Dermis blood vessel endothelial cell (primary cell): ENCODE measurements around the gene CCDC63. TPM values are rescaled to one million over a fixed set of nuclear protein-coding genes. Genes with fewer than 3 reads are reported as not detected.
A peak's percentile ranks its signal among the peaks of the same experiment; 100 is the strongest.

ENCODE experiments used
- DNase-seq: peaks from one replicate; pipeline ENCODE4 v3.0.0; 2010
- total RNA-seq: library from RNA; depleted of rRNA; stranded (reverse); fragments of >200 nt; gene quantifications from 2 replicates; pipeline ENCODE4 v1.2.3, GENCODE V29; 2014

The CCDC63 gene
- total RNA-seq, 1 donor from 2014 or later, result not detected

DNA sequence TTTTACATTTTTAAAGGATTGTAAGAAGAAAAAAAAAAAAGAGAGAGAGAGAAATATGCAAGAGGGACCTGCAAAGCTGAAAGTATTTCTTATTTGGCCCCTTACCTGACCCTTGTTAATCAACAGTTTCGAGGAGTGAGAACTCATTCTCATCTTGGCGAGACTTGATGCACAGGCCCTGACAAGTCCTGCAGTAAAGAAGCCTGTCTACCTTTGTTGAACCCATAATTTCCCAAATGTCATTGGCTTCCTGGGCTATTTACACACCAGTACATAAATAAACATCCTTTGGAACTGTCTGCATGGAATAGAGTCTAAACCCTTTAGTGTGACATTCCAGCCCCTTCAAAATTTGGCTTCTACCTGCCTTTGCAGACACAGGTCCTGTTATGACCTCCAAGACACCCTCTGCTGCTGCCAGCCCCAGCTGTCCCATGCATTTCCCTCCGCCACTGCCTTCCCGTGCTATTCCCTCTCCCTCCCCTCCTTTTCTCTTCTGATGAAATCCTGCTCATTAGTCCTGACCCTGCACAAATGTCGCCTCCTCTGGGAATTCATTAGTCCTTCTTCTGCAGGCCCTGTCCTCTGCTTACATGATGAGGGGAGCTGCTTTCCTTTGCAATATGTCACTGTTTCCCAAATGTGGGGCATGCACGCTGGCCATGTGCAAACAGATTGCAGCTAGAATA, 38.5 kb downstream of the CCDC63 start:
- DNase-seq, result no peak

GRCh38 chr12:110888256-110888991, 41.6 kb downstream of the CCDC63 start:
- no peak for DNase-seq

GRCh38 chr12:110889361-110889760, 42.6 kb downstream of the CCDC63 start:
- DNase-seq, result no peak

- no peak for DNase-seq
Measured at GRCh38 chr12:110893956-110894355, 47.2 kb downstream of the CCDC63 start.

DNA sequence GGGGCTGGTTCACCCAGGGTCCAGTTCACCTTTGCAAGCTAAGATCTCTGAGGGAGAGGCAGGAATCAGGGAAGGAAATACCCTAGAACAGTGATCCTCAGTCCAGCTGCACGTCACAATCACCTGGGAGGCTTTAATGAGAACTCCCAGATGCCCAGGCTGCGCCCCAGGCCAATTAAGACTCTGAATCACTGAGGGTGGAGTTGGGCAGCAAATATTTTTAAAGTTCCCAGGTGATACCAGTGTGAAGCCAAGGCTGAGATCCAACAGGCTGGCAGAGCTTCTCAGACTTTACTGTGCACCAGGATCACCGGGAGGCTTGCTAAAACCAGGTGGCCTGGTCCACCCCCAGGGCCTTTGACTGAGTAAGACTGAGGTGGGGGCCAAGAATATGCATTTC, 49.8 kb downstream of the CCDC63 start:
- DNase-seq, result no peak

GRCh38 chr12:110901401-110901800, 54.6 kb downstream of the CCDC63 start:
- no peak for DNase-seq

GRCh38 chr12:110903511-110903910, 56.7 kb downstream of the CCDC63 start:
- no peak for DNase-seq

DNA sequence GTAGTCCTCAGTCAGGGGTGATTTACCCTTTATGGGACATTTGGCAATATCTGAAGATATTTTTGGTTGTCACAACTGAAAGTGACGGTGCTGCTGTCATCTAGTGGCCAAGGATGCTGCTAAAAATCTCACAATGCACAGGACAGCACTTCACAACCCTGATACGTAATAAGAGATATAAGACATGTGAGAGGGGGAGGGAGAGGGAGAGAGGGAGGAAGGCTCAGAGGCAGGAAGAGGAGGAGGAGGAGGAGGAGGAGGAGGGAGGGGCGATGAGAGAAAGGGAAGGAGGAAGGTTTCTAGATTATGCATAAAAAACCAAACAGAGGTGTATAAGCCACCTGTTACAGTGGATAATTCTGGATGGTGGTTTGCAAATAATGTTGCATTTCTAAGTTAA, 59.3 kb downstream of the CCDC63 start:
- DNase-seq, result no peak

GRCh38 chr12:110906516-110906915, 59.7 kb downstream of the CCDC63 start:
- DNase-seq, result no peak

DNA sequence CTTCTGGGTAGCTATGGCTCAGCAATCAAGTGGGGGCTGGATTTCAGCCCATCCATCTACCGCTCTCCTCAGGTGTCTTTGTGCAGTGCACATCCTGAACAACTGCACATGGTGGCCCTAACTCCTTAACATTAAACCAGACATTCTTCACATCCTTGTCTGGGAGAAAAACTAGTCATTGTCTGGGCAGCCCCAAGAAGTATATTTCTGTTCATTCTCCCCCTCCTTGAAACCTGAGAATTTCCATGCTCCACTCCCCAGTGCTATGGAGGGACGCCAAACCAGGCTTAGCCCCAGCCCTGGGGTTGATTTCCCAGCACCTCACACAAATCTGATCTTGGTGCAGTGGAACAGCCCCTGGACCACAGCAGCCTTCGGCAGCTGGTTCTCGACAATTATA, 60.2 kb downstream of the CCDC63 start:
- no peak for DNase-seq

GRCh38 chr12:110907583-110907982, 60.8 kb downstream of the CCDC63 start:
- DNase-seq, result no peak

GRCh38 chr12:110908377-110909152, 61.8 kb downstream of the CCDC63 start:
- no peak for DNase-seq

DNA sequence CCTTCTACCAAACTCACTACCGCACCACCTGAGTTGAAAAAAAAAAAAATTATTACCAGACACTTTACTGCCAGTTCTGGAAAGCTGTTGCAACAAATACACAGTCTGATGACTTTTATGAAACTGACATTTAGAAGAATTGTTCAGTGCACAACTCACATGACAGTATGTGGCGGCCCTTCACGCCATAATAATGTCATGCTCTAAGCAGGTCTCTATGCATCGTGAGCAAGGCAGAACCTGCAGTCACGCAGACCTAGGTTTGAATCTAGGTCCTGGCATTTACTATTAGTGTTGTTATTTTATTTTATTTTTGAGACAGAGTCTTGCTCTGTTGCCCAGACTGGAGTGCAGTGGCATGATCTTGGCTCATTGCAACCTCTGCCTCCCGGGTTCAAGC, 65.5 kb downstream of the CCDC63 start:
- no peak for DNase-seq

DNA sequence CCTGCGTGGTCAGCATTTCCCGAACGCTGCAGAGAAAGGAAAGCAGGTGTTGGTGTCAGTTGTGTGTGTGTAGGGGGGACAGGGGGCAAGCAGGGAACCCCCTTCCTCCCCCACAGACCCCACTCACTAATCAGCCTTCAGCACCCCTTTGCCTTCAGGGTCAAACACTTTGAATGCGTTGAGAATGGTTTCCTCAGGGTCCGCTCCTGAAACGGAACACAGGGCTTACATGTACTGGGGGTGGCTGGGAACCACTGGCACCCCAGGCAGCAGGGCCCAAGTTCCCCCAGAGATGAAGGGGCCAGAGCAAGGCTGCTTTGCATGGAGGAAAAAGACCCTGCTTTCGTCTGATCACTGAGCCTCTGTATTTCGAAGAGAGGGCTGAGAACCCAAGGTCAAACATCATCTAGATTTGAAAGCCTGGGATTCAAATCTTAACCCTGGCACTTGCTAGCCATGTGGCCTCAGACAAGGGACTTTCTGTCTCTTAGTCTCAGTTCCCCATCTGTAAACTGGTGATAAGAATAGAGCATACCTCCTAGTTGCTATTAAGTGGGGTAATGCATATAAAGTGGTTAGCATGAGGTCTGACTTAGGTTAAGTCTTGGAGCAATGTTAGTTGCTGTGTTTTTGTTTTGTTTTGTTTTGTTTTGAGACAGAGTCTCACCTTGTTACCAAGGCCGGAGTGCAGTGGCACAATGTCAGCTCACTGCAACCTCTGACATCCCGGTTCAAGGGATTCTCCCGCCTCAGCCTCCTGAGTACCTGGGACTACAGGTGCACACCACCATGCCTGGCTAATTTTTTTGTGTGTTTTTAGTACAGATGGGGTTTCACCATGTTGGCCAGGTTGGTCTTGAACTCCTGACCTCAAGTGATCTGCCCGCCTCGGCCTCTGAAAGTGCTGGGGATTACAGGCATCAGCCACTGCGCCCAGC, 66.6 kb downstream of the CCDC63 start:
- DNase-seq, result no peak

DNA sequence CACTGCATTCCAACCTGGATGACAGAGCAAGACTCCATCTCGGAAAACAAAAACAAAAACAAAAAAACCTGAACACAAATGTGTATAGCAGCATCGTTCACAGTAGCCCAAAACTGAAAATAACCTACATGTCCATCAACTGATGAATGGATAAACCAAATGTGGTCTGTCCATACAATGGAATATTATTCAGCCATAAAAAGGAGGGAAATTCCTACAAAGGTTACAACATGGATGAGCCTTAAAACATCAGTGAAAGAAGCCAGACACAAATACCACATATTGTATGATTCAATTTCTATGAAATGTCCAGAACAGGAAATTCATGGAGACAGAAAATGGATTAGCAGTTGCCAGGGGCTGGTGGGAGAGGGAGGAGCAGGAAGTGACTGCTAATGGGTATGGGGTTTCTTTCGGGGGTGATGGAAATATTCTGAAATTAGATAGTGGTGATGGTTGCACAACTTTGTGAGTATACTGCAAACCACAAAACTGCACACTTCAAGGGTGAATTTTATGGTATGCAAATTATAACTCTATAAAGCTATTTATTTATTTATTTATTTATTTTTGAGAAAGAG, 69.6 kb downstream of the CCDC63 start:
- peak; percentile 43 for DNase-seq

DNA sequence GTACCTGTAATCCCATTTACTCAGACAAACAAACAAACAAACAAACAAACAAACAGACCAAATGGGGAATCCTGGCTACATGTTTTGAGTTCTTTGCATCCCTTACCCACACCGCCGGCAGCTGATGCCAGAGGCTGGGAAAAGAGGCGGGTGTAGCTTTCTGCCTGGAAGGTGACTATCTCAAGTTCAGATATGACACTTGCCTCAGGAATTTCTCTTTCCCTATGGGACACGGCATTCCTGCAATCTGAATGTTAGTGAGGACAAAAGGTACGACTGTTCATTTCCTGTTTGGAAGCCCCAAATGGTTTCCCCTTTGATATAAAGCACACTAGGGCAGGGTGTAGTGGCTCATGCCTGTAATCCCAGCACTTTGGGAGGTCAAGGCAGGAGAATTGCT, 70.7 kb downstream of the CCDC63 start:
- peak; percentile 85 for DNase-seq

- peak; percentile 44 for DNase-seq
Measured at GRCh38 chr12:110917961-110918360, 71.2 kb downstream of the CCDC63 start.

GRCh38 chr12:110919720-110920119, 72.9 kb downstream of the CCDC63 start:
- no peak for DNase-seq

DNA sequence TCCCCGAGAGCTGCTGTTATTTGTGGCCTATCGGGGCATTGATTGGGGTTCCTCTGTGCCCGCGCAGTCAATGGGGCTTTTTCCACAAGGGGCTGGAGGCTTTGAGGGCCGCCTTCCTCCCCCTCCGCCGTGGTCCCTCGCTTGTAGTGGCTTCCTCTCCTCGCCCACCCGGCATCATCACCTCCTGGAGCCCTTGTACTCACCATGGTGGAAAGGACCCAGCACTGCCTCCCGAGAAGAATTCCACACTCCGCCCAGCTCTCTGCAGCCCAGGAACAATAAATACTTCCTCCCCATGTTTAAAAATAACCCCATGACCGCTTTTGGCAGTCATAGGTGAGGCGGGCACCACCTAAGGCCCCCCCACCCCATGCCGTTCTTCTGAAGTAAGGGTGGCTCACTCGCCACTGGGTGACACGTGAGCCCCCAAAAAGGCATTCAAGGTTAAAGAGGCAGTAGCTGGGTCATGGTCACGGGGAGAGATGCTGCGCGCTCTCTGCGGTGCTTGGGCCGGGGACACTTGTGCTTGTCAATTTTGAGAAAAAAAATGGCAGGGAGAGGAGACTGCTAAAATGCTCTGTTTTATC, 73.6 kb downstream of the CCDC63 start, which contains the start of gene MYL2:
MYL2 (minus strand) TSS at position 256 of the 587 bp plus-strand sequence; CDS start at position 206, 50 bp downstream.
- DNase-seq, result no peak

- no peak for DNase-seq
Measured at GRCh38 chr12:110921262-110921661, 74.5 kb downstream of the CCDC63 start.

DNA sequence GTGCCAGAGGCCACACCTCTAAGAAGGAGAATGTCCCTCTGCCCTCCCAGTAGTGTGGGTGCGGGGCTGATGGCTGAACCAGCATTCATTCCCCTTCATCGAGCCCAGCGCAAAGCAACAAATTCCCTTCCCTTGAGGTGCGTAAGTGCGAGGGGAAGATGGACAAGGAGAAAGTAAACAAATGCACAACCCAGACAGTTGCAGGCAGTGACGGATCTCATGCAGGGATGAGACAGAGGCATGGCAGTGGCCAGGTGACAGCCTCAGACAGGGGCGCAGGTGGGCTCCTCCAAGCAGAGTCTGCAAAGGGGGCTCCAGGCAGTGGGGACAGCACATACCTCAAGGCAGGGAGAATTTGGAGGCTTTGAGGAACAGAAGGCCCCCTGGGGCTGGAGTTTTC, 75.9 kb downstream of the CCDC63 start:
- no peak for DNase-seq

- no peak for DNase-seq
Measured at GRCh38 chr12:110923192-110923591, 76.4 kb downstream of the CCDC63 start.
